ENCODE results near the gene PRR13.
"Not testable (repeated sequence)": the region's sequence is repeated elsewhere in the genome, so short reads cannot be mapped to it uniquely, and the experiment has no call there.

DNA sequence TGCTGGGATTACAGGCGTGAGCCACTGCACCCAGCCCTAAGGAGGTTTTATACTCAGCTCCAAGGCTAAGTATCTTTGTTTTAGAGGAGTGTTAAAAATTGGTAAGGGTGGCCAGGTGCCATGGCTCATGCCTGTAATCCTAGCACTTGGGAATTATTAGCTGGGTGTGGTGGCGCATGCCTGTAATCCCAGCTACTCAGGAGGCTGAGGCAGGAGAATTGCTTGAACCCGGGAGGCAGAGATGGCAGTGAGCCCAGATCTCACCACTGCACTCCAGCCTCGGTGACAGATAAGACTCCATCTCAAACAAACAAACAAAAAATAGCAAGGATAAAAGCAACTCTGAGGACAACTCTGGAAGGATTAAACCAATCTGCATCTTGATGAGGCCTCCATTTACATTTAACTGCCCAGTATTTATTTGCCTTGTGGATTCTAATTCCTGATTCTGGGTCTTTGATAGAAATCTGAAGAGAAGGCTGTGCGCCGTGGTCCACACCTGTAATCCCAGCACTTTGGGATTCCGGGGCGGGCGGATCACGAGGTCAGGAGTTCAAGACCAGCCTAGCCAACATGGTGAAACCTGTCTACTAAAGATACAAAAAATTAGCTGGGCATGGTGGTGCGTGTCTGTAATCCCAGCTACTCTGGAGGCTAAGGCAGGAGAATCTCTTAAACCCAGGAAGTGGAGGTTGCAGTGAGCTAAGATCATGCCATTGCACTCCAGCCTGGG is 3.2 kb downstream of the PRR13 start:
- TF ChIP-seq, protein P1, sequence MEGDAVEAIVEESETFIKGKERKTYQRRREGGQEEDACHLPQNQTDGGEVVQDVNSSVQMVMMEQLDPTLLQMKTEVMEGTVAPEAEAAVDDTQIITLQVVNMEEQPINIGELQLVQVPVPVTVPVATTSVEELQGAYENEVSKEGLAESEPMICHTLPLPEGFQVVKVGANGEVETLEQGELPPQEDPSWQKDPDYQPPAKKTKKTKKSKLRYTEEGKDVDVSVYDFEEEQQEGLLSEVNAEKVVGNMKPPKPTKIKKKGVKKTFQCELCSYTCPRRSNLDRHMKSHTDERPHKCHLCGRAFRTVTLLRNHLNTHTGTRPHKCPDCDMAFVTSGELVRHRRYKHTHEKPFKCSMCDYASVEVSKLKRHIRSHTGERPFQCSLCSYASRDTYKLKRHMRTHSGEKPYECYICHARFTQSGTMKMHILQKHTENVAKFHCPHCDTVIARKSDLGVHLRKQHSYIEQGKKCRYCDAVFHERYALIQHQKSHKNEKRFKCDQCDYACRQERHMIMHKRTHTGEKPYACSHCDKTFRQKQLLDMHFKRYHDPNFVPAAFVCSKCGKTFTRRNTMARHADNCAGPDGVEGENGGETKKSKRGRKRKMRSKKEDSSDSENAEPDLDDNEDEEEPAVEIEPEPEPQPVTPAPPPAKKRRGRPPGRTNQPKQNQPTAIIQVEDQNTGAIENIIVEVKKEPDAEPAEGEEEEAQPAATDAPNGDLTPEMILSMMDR (IDR thresholded peaks at IDR 0.05) = not testable (repeated sequence)
- not testable (repeated sequence) for TF ChIP-seq POLR2AphosphoS5, POLR2A (IDR thresholded peaks at IDR 0.05)
